Spleen (tissue), 7 donors: ENCODE results near the gene NONO.

Experiments
- CTCF ChIP-seq, 11 experiments: fragments of 200-600 bp in 7 of 11; fragments of 450-650 bp in 4 of 11; sonication (generic) in 4 of 11; IDR thresholded peaks in 8 of 11; conservative IDR thresholded peaks in 3 of 11; 1 replicate in 7 of 11; 2 replicates in 4 of 11; pipeline versions ENCODE4 v1.4.0 to v1.8.0; 2016 to 2021; ENCODE audit warnings: antibody characterized with exemption in 11 of 11, inconsistent platforms in 4 of 11, mild to moderate bottlenecking in 1 of 11
- POLR2A ChIP-seq, 3 donors: fragments of 450-650 bp; IDR thresholded peaks; one replicate each; pipeline ENCODE4 v1.5.1; 2017; ENCODE audit warnings: antibody characterized with exemption in 3 of 3, mild to moderate bottlenecking in 1 of 3
- donor health status: DM: no; HTN: no; CAD: no; lungs with moderate emphysema.
- donor health status: DM: no; HTN: no; CAD: no.
- donor health status: DM: no; HTN: no; CAD: no.

- TF ChIP-seq CTCF (IDR thresholded peaks at IDR 0.05 in 8 of 11, conservative IDR thresholded peaks at IDR 0.05 in 3 of 11): no peak
- TF ChIP-seq POLR2A (IDR thresholded peaks at IDR 0.05): no peak
Observed at GRCh38 chrX:71301195-71301924, 17.9 kb downstream of the NONO start, which contains the start of gene ITGB1BP2.
